Measurements from ENCODE around the gene COP1.
"Not testable (repeated sequence)": the region's sequence is repeated elsewhere in the genome, so short reads cannot be mapped to it uniquely, and the experiment has no call there.

COP1 gene

GRCh38 chr1:176032040-176032645 is 174.9 kb downstream of the COP1 start:
- DNase-seq: no peak

GRCh38 chr1:176029609-176030008 is 177.5 kb downstream of the COP1 start:
- DNase-seq: no peak

GRCh38 chr1:176029155-176029554 is 177.9 kb downstream of the COP1 start:
- DNase-seq: no peak

GRCh38 chr1:176027934-176028333 is 179.2 kb downstream of the COP1 start:
- DNase-seq: not testable (repeated sequence)

- DNase-seq: no peak
Measured at GRCh38 chr1:176022574-176022973, 184.5 kb downstream of the COP1 start.

GRCh38 chr1:176017722-176018121 is 189.4 kb downstream of the COP1 start:
- DNase-seq: no peak

GRCh38 chr1:176009951-176010350 is 197.1 kb downstream of the COP1 start:
- DNase-seq: no peak

- DNase-seq: not testable (repeated sequence)
Measured at GRCh38 chr1:176007756-176008389, 199.2 kb downstream of the COP1 start.

- not testable (repeated sequence) for DNase-seq
Measured at GRCh38 chr1:175994660-175995059, 212.4 kb downstream of the COP1 start.

- not testable (repeated sequence) for DNase-seq
Measured at GRCh38 chr1:175992825-175993224, 214.3 kb downstream of the COP1 start.

- DNase-seq: not testable (repeated sequence)
Measured at GRCh38 chr1:175992202-175992601, 214.9 kb downstream of the COP1 start.

GRCh38 chr1:175984813-175985212 is 222.3 kb downstream of the COP1 start:
- DNase-seq: no peak

- DNase-seq: no peak
Measured at GRCh38 chr1:175984057-175984812, 222.9 kb downstream of the COP1 start.

- not testable (repeated sequence) for DNase-seq
Measured at GRCh38 chr1:175983363-175983762, 223.7 kb downstream of the COP1 start.

- DNase-seq: no peak
Measured at GRCh38 chr1:175981128-175981527, 226.0 kb downstream of the COP1 start.

- DNase-seq: no peak
Measured at GRCh38 chr1:175978926-175979325, 228.2 kb downstream of the COP1 start.

GRCh38 chr1:175978476-175978875 is 228.6 kb downstream of the COP1 start:
- no peak for DNase-seq

- no peak for DNase-seq
Measured at GRCh38 chr1:175976865-175977642, 230.0 kb downstream of the COP1 start.

GRCh38 chr1:175969231-175969630 is 237.9 kb downstream of the COP1 start:
- no peak for DNase-seq

GRCh38 chr1:175968486-175969172 is 238.5 kb downstream of the COP1 start:
- DNase-seq: no peak

GRCh38 chr1:175963740-175964139 is 243.3 kb downstream of the COP1 start:
- DNase-seq: no peak

GRCh38 chr1:175960169-175960568 is 246.9 kb downstream of the COP1 start:
- no peak for DNase-seq

GRCh38 chr1:175951627-175952026 is 255.5 kb downstream of the COP1 start:
- no peak for DNase-seq
